ENCODE results near the gene EEF1AKMT1. TPM values are rescaled to one million over a fixed set of nuclear protein-coding genes. Genes with fewer than 3 reads are reported as not detected.

Gene EEF1AKMT1
- total RNA-seq, 2 donors from 2014 or later = 11.1 to 12.5 TPM

GRCh38 chr13:20704459-20705069 lies 69.2 kb downstream of the EEF1AKMT1 start:
- no peaks in the 10 kb centered on the region for H3K9me3 ChIP-seq
- TF ChIP-seq CTCF (IDR thresholded peaks at IDR 0.05) = no peak
- no peaks in the 10 kb centered on the region for H3K36me3 ChIP-seq
- peaks cover 0 to 16% of the 10 kb centered on the region in 2 donors for H3K4me1 ChIP-seq
- peak overlapping the region; percentile 47 to 68 for H3K4me3 ChIP-seq
- DNase-seq (ENCODE audit: low spot score) = no peak
- H3K27ac ChIP-seq = peak overlapping the region; percentile 39 to 49
- H3K27me3 ChIP-seq = no peaks in the 10 kb centered on the region

GRCh38 chr13:20703780-20704458 lies 69.8 kb downstream of the EEF1AKMT1 start:
- DNase-seq (ENCODE audit: low spot score) = no peak
- Histone ChIP-seq H3K27me3 (no peaks in the 10 kb centered on the region), H3K36me3 (no peaks in the 10 kb centered on the region), H3K27ac (peak overlapping the region; percentile 39 to 49), H3K9me3 (no peaks in the 10 kb centered on the region), H3K4me3 (peak overlapping the region; percentile 47 to 68), H3K4me1 (peaks cover 0 to 16% of the 10 kb centered on the region in 2 donors)
- TF ChIP-seq CTCF (IDR thresholded peaks at IDR 0.05) = peak; percentile 54 to 67

- no peak for DNase-seq (ENCODE audit: low spot score)
- peak within 1 kb of the TSS; percentile 56 to 66 for H3K27ac ChIP-seq
- TF ChIP-seq CTCF (IDR thresholded peaks at IDR 0.05) = no peak
- H3K36me3 ChIP-seq = no peaks in the 10 kb centered on the region
- H3K4me3 ChIP-seq = peak within 1 kb of the TSS; percentile 61 to 68
- H3K4me1 ChIP-seq = peaks cover 0 to 16% of the 10 kb centered on the region in 2 donors
- no peaks in the 10 kb centered on the region for H3K27me3 ChIP-seq
- no peaks in the 10 kb centered on the region for H3K9me3 ChIP-seq
Observed at GRCh38 chr13:20702915-20703779, 70.6 kb downstream of the EEF1AKMT1 start, which contains the start of gene IL17D. Gene IL17D (plus strand): TSS chr13:20703699. CDS start chr13:20704002, 303 bp downstream.

- Histone ChIP-seq H3K4me3 (peak overlapping the region; percentile 61 to 68), H3K9me3 (no peaks in the 10 kb centered on the region), H3K27ac (peak overlapping the region; percentile 56 to 66), H3K27me3 (no peaks in the 10 kb centered on the region), H3K4me1 (peaks cover 0 to 16% of the 10 kb centered on the region in 2 donors), H3K36me3 (no peaks in the 10 kb centered on the region)
- TF ChIP-seq CTCF (IDR thresholded peaks at IDR 0.05) = no peak
- DNase-seq (ENCODE audit: low spot score) = no peak
Observed at GRCh38 chr13:20702530-20702914, 71.2 kb downstream of the EEF1AKMT1 start.

GRCh38 chr13:20701461-20701860 lies 72.3 kb downstream of the EEF1AKMT1 start:
- H3K27me3 ChIP-seq = no peaks in the 10 kb centered on the region
- no peak for TF ChIP-seq CTCF (IDR thresholded peaks at IDR 0.05)
- no peak overlapping the region for H3K27ac ChIP-seq
- DNase-seq (ENCODE audit: low spot score) = no peak
- no peaks in the 10 kb centered on the region for H3K36me3 ChIP-seq
- H3K4me1 ChIP-seq = peaks cover 0 to 16% of the 10 kb centered on the region in 2 donors
- no peaks in the 10 kb centered on the region for H3K9me3 ChIP-seq
- no peak overlapping the region for H3K4me3 ChIP-seq
